Astrocyte (in vitro differentiated cells and primary cell): Measurements from ENCODE around the gene CBLC. TPM values are rescaled to one million over a fixed set of nuclear protein-coding genes. Genes with fewer than 3 reads are reported as not detected.

Source experiments
- DNase-seq: peaks from one replicate; pipeline ENCODE4 v3.0.0-alpha.2; 2010; ENCODE audit warnings: low read depth
- FAIRE-seq: peaks from 2 replicates; lab custom pipeline; 2011; peaks lifted over from hg19 to GRCh38; lab: Jason Lieb, UNC
- H2AFZ ChIP-seq: 2 replicates; pipeline ENCODE4 v1.6.0; 2012; ENCODE audit warnings: low read depth, low read length, inconsistent platforms
- H3K27ac ChIP-seq: 2 replicates; pipeline ENCODE4 v1.5.1; 2011; ENCODE audit warnings: low read depth, low read length, inconsistent platforms
- H3K27me3 ChIP-seq: 2 replicates; pipeline ENCODE4 v1.6.0; 2011; ENCODE audit warnings: low read length, inconsistent platforms; ENCODE audit not compliant: insufficient read depth
- H3K36me3 ChIP-seq: 2 replicates; pipeline ENCODE4 v1.5.1; 2011; ENCODE audit warnings: low read length, inconsistent platforms; ENCODE audit not compliant: insufficient read depth
- H3K4me1 ChIP-seq: 2 replicates; pipeline ENCODE4 v1.5.1; 2011; ENCODE audit warnings: low read length, inconsistent platforms; ENCODE audit not compliant: insufficient read depth
- H3K4me2 ChIP-seq: 2 replicates; pipeline ENCODE4 v1.6.0; 2012; ENCODE audit warnings: low read length, inconsistent platforms
- H3K4me3 ChIP-seq: 2 replicates; pipeline ENCODE4 v1.5.1; 2011; ENCODE audit warnings: low read depth, mild to moderate bottlenecking, low read length, inconsistent platforms; ENCODE audit not compliant: insufficient read depth
- H3K79me2 ChIP-seq: 2 replicates; pipeline ENCODE4 v1.6.0; 2012; ENCODE audit warnings: mild to moderate bottlenecking, low read length, inconsistent platforms; ENCODE audit not compliant: insufficient read depth
- H3K9ac ChIP-seq: 2 replicates; pipeline ENCODE4 v1.6.0; 2012; ENCODE audit warnings: mild to moderate bottlenecking, low read length, inconsistent platforms
- H3K9me3 ChIP-seq: 2 replicates; pipeline ENCODE4 v1.5.1; 2012; ENCODE audit warnings: low read depth, mild to moderate bottlenecking, low read length, inconsistent platforms; ENCODE audit not compliant: insufficient read depth
- H4K20me1 ChIP-seq: 2 replicates; pipeline ENCODE4 v1.6.0; 2012; ENCODE audit warnings: low read length, inconsistent platforms; ENCODE audit not compliant: insufficient read depth
- H3K27ac Mint-ChIP-seq: one replicate; pipeline ENCODE4 v1.8.0; 2021; ENCODE audit warnings: mild to moderate bottlenecking, mixed read lengths; ENCODE audit not compliant: unreplicated experiment
- H3K27me3 Mint-ChIP-seq: one replicate; pipeline ENCODE4 v1.8.0; 2021; ENCODE audit warnings: low read depth, mixed read lengths; ENCODE audit not compliant: unreplicated experiment
- H3K36me3 Mint-ChIP-seq: one replicate; pipeline ENCODE4 v1.8.0; 2021; ENCODE audit warnings: low read depth, mixed read lengths; ENCODE audit not compliant: unreplicated experiment
- H3K4me1 Mint-ChIP-seq: one replicate; pipeline ENCODE4 v1.8.0; 2021; ENCODE audit warnings: low read depth, mixed read lengths; ENCODE audit not compliant: unreplicated experiment
- H3K4me3 Mint-ChIP-seq: one replicate; pipeline ENCODE4 v1.8.0; 2021; ENCODE audit warnings: mild to moderate bottlenecking, moderate library complexity, mixed read lengths; ENCODE audit not compliant: unreplicated experiment
- H3K9me3 Mint-ChIP-seq: one replicate; pipeline ENCODE4 v1.8.0; 2021; ENCODE audit warnings: mild to moderate bottlenecking, mixed read lengths; ENCODE audit not compliant: unreplicated experiment
- CTCF ChIP-seq: IDR thresholded peaks from 2 replicates; pipeline ENCODE4 v1.5.1; 2011; ENCODE audit warnings: low read depth, mild to moderate bottlenecking, inconsistent platforms, low read length, moderate library complexity; ENCODE audit not compliant: insufficient read depth
- EZH2 ChIP-seq: IDR thresholded peaks from 2 replicates; pipeline ENCODE4 v1.6.1; 2012; ENCODE audit warnings: mild to moderate bottlenecking, low read length, inconsistent platforms; ENCODE audit not compliant: insufficient read depth
- total RNA-seq: library from RNA; stranded (reverse); gene quantifications from 2 replicates; pipeline ENCODE4 v1.2.1, GENCODE V29; 2021

CBLC gene
- total RNA-seq, 1 donor from 2014 or later = not detected

GRCh38 chr19:44753932-44754749 lies 23.5 kb upstream of the CBLC start:
- TF ChIP-seq CTCF (no peak), EZH2 (no peak)
- Histone ChIP-seq H4K20me1 (peaks cover 64% of the 10 kb centered on the region), H3K36me3 (peaks cover 5% of the 10 kb centered on the region), H3K4me1 (peaks cover 65% of the 10 kb centered on the region), H2AFZ (no peak overlapping the region), H3K79me2 (peaks cover 36% of the 10 kb centered on the region), H3K9ac (peak overlapping the region; percentile 85), H3K9me3 (no peaks in the 10 kb centered on the region), H3K27ac (peak overlapping the region; percentile 83), H3K27me3 (no peaks in the 10 kb centered on the region), H3K4me2 (peak overlapping the region; percentile 92), H3K4me3 (peak overlapping the region; percentile 51)
- H3K36me3 Mint-ChIP-seq = peaks cover 12% of the 10 kb centered on the region
- DNase-seq (peak; percentile 82), FAIRE-seq (no peak)
- peak overlapping the region; percentile 91 for H3K27ac Mint-ChIP-seq
- H3K4me1 Mint-ChIP-seq = peaks cover 39% of the 10 kb centered on the region
- peak overlapping the region; percentile 78 for H3K4me3 Mint-ChIP-seq
- H3K27me3 Mint-ChIP-seq = peaks cover 8% of the 10 kb centered on the region
- no peaks in the 10 kb centered on the region for H3K9me3 Mint-ChIP-seq

- Histone ChIP-seq H4K20me1 (peaks cover 59% of the 10 kb centered on the region), H3K36me3 (peaks cover 6% of the 10 kb centered on the region), H3K4me2 (peak overlapping the region; percentile 92), H3K9me3 (no peaks in the 10 kb centered on the region), H3K4me1 (peaks cover 60% of the 10 kb centered on the region), H3K27me3 (no peaks in the 10 kb centered on the region), H3K4me3 (no peak overlapping the region), H3K79me2 (peaks cover 30% of the 10 kb centered on the region), H2AFZ (no peak overlapping the region), H3K9ac (peak overlapping the region; percentile 85), H3K27ac (no peak overlapping the region)
- peaks cover 11% of the 10 kb centered on the region for H3K36me3 Mint-ChIP-seq
- H3K27me3 Mint-ChIP-seq = peaks cover 6% of the 10 kb centered on the region
- no peak for TF ChIP-seq CTCF
- no peak for TF ChIP-seq EZH2
- DNase-seq (no peak), FAIRE-seq (no peak)
- no peaks in the 10 kb centered on the region for H3K9me3 Mint-ChIP-seq
- peaks cover 36% of the 10 kb centered on the region for H3K4me1 Mint-ChIP-seq
- H3K4me3 Mint-ChIP-seq = peak overlapping the region; percentile 76
- peak overlapping the region; percentile 62 for H3K27ac Mint-ChIP-seq
Observed at GRCh38 chr19:44754750-44755080, 23.0 kb upstream of the CBLC start.

- peaks cover 11% of the 10 kb centered on the region for H3K36me3 ChIP-seq
- H3K27me3 ChIP-seq = no peaks in the 10 kb centered on the region
- H3K4me2 ChIP-seq = peak overlapping the region; percentile 92
- H2AFZ ChIP-seq = no peak overlapping the region
- Mint-ChIP-seq H3K9me3 (no peaks in the 10 kb centered on the region), H3K27ac (no peak overlapping the region), H3K4me1 (peaks cover 33% of the 10 kb centered on the region), H3K27me3 (peaks cover 4% of the 10 kb centered on the region), H3K36me3 (peaks cover 11% of the 10 kb centered on the region), H3K4me3 (peak overlapping the region; percentile 76)
- peak overlapping the region; percentile 85 for H3K9ac ChIP-seq
- H3K9me3 ChIP-seq = no peaks in the 10 kb centered on the region
- no peak overlapping the region for H3K4me3 ChIP-seq
- DNase-seq (no peak), FAIRE-seq (no peak)
- no peak overlapping the region for H3K27ac ChIP-seq
- TF ChIP-seq CTCF (no peak), EZH2 (no peak)
- peaks cover 58% of the 10 kb centered on the region for H4K20me1 ChIP-seq
- peaks cover 59% of the 10 kb centered on the region for H3K4me1 ChIP-seq
- peaks cover 26% of the 10 kb centered on the region for H3K79me2 ChIP-seq
Observed at GRCh38 chr19:44755219-44755618, 22.5 kb upstream of the CBLC start.
